Thyroid gland (tissue), 4 donors: ENCODE results near the gene MON1A.

ENCODE experiments used
- CTCF ChIP-seq, 6 experiments: fragments of 200-600 bp in 3 of 6; fragments of 450-650 bp in 3 of 6; sonication (generic) in 3 of 6; IDR thresholded peaks; one replicate each; pipeline ENCODE4 v1.5.1; 2016 to 2019; ENCODE audit warnings: antibody characterized with exemption in 6 of 6, mild to moderate bottlenecking in 2 of 6, inconsistent platforms in 1 of 6, moderate library complexity in 1 of 6
- POLR2A ChIP-seq, 2 donors: fragments of 450-650 bp; IDR thresholded peaks; one replicate each; pipeline ENCODE4 v1.6.1; 2017; ENCODE audit warnings: antibody characterized with exemption in 2 of 2, mild to moderate bottlenecking in 2 of 2, moderate library complexity in 1 of 2

GRCh38 chr3:49902511-49903345, 26.9 kb downstream of the MON1A start:
- TF ChIP-seq CTCF (IDR thresholded peaks at IDR 0.05) (no peak), POLR2A (IDR thresholded peaks at IDR 0.05) (no peak)
